NCI-H128 (cell line): ENCODE measurements around the gene PPP1R12B.
"Not testable (repeated sequence)": the region's sequence is repeated elsewhere in the genome, so short reads cannot be mapped to it uniquely, and the experiment has no call there.

ENCODE experiments used
- DNase-seq: peaks from one replicate; lab custom pipeline; 2025; ENCODE audit not compliant: unreplicated experiment; lab: John Stamatoyannopoulos, UW

Gene PPP1R12B

DNA sequence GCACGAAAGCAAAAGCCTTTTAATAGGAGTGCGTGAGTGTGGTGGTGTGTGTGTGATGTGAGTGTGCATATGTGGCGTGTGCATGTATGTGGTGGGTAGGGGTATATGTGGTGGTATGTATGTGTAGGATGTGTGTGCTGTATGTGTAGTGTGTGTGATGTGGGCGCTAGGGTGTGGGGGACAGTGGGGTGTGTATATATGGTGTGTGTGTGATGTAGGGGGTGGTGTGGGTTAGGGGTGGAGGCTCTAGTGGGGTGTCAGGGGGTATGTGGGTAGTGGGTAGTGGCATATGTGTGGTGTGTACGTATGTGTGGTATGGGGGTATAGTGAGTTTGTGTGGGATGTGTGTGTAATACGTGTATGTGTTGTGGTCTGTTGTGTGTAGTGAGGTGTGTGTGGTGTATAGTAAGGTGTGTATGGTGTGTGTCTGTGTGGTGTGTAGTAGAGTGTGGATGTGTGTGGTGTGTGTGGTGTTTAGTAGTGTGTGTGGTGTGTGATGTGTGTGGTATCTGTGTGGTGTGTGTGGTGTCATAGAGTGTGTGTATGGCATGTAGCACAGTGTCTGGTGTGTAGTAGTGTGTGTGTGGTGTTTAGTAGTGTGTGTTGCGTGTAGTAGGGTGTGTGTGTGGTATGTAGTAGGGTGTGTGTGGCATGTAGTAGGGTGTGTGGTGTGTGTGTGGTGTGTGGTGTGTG, 275.7 kb downstream of the PPP1R12B start:
- no peak for DNase-seq

DNA sequence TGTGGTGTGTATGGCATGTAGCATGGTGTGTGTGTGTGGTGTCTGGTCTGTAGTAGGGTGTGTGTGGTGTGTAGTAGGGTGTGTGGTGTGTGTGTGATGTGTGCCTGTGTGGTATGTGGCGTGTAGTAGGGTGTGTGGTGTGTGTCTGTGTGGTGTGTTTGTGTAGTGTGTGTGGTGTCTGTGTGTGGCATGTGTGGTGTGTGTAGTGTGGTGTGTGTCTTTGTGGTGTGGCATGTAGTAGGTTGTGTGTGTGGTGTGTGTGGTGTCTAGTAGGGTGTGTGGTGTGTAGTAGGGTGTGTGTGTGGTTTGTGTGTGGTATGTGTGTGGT, 276.2 kb downstream of the PPP1R12B start:
- no peak for DNase-seq

DNA sequence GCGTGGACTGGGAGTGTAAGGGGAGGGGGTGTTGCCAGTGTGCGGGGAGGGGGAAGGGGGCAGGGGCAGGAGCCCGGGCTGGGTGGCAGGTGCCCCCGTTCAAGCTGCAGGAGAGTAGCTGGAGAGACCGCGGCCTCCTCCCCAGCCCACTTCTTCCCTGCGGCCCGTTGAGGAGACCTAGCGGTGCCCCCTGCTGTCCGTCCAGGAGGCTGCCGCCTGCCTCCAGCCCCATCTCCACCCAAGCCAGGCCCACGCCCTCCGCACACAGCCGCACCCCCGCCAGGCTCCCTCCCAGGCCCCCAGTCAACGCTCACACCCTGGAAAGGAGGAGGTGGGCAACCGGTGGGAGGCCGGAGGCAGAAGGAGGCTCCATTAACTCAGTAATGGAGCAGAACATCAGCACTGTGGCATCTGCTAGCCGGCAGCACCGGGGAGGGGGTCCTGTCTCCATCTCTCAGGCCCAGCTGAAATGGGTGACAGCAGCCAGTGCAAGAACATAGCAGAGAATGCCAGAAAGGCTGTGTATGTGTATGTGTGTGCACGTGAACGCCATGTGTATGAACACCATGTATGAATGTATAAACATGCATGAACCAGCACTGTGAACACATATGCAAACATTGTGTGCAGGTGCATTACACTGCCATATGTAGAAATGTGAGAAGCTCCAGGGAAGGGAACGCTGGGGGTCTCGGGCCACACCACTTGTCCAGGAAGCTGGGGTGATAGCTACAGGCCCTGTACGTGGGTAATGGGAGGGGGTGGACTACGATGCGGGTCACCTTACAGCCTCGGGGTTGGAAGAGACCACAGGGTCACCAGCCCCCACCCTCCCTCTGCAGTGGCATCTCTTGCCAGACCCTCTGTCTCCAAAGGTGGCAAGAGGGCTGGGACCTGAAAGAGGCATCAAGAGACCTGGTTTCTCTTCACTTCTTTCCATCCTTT, 277.2 kb downstream of the PPP1R12B start:
- no peak for DNase-seq

DNA sequence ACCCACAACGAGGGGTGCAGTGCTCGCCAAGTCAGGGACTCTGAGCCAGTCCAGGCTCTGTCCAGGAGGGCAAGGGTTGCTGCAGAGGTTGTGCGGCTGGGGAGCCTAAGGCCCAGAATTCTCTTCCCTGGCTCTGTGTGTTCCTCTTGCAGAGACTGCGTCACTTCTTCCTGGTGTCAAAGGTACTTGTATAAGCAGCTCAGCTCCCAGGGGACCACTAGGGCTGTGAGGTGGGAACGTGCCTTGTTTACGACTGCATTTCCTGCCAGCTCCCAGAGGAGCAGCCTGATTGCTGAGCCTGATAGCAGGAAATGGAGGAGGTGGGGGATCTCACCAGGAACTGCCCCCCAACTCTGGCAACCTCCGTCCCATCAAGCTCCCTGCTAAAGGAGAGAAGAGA, 278.5 kb downstream of the PPP1R12B start:
- DNase-seq, result not testable (repeated sequence)

DNA sequence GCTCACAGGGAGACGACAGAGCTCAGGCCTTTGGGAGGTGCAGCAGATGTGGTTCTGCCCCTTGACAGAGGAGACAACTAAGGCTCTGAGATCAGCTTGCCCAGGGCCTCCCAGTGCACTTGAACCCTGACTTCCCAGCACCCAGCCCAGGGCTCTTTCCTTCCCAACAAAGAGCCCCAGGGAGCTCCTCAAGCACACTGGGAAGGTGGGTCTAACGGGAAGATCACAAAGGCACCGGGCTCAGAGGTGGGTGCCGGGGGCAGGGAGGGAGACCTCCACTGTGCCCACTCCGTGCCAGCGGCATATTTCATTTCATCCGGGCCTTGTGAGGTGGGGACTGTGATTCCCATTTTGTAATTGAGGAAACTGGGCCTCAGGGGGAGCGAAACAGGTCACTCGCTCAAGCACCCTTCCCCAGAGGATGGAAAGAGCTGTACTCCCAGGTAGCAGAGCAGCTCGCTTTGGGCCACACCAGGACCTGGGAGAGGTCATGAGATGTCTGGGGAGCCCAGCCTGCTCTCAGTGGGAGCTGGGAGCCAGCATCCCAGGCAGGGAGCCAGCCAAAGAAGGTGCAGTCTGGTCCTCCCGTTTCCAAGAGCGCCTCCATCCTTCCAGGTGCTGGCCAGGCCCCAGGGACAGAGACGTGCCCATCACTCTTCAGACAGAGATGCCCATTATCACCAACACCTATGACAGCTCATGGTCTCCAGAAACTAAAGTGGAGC, 279.5 kb downstream of the PPP1R12B start:
- no peak for DNase-seq

DNA sequence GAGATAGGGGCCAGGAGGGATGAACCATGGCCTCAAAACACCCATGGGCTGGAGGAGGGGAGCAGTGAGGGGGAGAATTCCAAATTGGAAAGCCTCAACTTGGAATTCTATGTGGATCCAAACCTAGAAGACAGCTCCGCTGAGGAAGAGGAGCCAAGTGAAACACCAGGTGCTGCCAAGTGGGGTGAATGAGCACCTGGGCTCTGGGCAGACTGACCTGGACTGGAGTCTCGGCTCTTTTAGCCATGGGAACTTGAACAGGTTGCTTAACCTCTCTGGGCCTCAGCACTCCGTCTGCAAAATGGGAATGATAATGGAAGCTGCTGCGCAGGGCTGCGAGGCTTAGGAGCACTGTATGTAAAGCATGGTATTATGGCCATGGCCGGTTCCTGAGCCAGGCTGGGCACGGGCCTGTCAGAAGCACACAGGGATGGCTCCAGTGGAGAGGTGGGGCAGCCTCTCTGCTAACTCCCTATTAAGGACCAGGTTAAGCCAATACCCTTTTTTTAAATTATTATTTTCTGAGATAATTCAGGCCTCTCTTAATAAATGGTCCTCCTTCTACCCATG, 280.2 kb downstream of the PPP1R12B start:
- DNase-seq, result no peak

DNA sequence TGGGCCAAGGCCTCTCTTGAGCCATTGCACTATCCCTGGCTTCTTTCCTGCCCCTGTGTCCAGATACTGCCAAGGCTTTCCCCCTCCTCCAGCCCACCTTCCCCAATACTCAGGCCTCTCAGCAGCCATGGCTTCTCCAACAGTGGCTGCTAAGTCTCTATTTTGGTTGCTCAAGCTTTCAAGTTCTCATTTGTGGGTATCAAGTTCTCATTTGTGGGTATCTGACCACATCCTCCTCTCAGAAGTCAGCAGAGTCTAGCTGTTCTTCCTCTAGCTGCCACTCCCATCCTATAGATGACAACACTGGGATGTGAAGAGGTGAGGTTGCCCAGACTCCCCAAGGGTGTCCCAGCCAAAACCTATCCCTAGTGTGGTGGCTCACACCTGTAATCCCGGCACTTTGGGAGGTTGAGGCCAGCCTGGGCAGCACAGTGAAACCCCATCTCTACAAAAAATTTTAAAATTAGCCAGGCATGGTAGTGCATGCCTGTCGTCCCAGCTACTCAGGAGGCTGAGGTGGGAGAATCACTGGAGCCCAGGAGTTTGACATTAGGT, 280.8 kb downstream of the PPP1R12B start:
- not testable (repeated sequence) for DNase-seq

DNA sequence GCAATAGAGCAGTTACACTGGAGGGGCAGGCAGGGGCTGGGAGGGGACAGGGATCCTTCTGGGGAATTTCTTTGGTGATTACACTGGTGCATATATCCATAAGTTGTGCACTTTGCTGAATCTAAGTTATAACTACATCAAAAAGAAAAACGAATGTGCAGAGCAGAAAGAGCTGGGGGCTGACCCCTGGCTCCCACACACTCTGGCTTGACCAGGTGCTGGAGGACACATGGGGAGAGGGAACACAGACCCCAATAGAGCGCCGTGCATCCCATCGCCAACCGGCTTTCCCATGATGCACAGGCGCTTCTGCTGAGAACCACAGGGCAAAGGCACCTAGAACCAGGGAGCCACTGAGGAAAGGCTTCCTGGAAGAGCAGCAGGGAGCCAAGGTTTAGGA, 281.6 kb downstream of the PPP1R12B start:
- not testable (repeated sequence) for DNase-seq

DNA sequence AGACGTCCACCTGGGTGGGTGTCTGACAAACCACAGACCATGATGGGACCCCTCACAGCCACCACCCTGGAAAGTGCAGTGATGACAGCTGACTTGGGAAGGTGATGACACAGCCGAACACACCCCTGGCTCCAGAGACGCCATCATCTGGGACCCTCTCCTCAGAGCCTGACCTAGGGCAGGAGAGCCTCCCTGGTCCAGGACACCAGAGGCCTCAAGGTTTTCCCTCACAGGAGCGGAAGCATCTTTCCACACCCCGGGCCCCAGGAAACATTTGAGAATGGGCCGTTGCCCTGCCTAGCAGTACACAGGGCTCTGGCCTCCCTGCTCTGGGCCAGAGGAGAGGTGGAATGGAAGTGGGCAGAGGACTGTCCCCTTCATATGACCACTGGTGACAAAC, 282.0 kb downstream of the PPP1R12B start:
- DNase-seq, result no peak

DNA sequence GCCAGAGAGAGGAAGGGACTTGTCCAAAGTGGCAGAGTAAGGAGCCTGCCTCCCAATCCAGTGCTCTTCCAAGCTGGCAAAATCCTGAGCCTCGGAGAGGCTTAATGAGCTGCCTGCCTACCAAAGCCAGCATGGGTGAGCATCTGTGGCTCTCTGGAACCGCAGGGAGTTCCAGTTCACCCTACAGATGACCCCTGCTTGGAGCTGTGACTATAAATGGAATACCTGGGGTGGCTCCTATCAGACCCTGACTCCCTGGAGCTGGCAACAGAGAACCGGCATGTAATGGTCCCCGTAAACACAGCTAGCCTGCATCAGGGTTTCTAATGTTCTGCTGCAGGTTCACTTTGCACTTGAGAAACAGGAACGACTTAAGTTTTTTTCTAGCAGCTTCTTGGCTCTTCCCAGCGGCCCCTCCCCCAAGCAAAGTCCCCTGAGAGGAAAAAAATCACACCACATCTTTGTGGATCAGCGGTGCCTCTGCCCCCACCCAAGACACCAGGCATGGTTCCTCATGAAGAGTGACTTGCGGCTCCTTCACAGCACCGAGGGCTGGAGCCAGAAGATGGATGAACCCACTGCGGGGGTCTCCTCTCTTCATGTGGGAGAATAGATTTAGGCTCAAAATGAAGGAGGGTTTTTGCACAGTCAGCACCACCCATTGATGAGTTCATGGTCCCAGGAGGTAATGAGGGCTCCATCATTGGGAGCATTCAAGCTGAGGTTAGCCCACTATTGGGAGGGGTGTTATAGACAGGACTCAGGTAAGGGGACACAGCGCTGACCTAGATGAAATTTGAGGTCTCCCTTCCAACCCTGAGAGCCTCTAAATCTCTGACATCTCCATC, 282.8 kb downstream of the PPP1R12B start:
- no peak for DNase-seq

DNA sequence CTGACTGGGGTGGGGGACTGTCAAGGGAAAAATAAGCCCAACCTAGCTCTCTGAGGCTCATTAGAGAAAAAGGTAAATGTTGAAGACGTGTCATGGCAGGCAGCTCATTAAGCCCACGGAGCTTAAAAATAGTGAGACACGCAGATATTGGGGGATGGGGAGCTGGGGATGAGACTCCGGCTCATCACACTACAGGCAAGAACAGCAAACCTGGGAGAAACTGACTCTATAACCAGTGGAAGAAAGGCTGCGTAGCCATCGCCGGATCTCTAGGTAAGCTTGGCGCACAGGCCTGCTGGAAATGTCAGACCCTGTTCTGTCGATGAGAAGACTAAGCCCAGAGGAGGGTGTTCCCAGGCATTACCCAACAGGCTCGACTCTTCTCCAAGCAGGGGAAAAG, 283.7 kb downstream of the PPP1R12B start:
- no peak for DNase-seq

DNA sequence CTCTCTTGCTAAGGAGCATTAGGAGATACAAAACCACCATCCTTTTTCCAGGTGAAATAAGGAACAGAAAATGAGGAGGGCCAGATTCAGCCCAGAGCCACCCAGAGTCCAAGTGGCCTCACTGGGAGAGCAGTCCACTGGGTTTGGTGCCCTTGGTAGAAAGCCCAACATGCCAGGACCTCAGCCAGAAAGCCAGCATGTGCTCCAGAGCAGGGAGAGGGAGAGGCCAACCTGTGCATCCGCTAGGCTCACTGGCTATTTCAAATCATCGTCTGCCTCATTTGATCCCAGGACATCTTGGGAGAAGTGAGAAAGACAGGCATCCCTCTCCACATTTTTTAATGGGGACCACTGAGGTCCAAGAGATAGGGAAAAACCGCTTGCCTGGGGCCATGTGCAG, 287.7 kb downstream of the PPP1R12B start:
- DNase-seq, result not testable (repeated sequence)

DNA sequence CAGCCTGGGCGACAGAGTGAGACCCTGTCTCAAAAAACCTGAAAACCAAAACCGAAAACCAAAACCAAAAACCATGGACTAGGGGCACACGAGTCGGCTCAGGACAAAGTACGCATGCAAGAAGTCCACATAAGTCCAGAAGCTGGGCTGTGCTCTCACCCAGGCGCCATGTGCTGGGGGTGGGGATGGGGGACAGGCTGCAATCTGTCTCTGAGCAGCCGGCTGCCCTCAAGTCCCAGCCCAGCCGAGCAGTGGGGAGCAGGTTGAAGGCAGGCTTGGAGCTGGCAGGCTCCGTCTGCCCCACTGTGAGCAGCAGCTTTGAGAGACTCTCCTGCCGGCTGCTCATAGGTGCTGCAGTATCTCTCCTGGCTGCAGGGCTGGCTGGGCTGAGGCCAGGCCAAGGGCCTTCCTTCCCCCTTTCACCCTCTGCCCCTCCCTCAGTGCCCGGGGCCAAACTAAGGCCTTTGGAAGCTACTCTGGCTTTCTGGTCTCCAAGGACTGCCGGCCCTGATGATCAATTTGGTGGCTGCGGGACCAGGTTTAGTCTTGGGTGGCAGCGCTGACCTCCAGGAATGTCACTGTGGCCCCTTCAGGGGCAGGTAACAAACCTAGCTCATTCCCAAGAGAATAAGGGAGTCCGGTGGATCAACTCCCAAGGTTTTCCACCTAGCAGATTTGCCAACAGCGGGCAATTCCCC, 289.0 kb downstream of the PPP1R12B start:
- not testable (repeated sequence) for DNase-seq

DNA sequence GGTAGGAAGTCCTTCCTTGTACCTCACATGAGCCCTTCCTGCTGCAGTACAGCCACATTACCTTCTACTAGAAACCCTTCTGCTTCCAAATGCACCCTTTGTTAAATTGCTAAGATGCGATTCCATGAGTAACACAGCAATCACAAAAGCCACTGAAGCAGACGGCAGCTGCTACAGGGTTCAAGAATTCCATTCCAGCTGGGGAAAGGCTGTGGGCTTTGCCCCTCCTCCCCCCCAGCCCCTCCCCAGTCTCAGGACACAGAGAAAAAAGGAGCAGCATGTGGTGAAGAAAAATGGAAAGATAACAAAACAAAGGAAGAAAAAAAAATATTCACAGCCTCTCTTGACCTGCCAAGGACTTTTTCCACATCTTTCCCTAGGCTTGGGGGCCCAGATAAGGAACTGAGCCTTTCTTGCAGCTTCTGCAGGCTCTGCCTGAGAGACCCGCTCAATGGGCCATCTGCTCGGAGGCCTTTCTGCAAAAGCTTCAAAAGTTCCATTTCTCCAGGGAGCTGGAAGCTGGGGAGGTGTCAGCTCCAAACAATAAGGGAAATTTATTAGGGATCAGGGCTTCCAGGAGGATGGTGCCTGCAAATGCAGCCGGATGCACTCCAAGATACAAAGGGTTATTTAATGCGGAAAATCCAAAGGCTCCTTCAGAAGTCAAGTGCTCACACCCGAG, 289.7 kb downstream of the PPP1R12B start:
- DNase-seq, result no peak

DNA sequence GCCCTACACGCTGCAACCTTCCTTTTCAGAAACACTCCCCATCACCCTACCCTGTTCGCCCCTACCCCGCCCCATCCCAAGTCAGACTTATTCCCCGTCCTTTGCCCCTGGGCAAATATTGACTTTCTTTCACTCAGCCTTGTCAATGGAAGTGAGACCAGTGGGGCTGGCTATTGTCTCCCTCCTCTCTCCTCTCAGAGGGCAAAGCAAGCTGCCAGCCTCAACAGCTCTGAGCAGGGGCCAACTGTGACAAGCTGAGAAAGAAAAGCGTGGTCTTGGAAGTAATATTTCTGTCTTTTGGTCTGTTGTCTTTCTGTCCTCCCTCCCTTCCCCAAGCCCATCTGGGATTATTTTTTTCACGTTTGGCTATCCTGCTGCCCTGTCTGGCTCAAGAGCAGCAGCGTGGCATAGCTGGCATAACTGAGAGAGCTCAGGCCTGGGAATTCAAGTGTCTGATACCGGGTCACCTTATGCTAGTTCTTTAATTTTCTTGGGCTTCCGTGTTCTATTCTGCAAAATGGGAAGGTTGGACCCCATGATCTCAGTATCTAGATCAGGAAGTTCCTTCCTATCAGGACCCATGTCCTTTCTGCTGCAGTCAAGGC, 290.3 kb downstream of the PPP1R12B start:
- DNase-seq, result not testable (repeated sequence)

DNA sequence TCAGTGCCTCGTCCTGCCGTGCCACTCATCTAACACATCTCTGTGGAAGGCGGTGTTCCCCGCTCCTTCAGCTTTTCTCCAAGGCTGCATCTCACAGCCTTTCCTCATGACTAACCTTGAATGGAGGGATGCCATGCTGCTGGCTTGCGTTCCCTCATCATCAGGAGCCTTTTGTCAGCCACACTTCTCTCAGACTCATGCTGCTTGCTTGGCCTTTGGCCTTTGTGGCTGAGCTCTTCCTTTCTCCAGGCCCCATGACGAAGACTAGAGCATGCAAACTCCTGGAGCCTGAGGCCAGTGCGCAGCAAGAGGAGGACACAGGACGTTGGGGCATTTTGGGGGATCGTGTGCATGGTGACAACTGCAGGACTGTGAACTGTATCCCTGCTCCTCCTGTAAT, 291.0 kb downstream of the PPP1R12B start:
- no peak for DNase-seq

DNA sequence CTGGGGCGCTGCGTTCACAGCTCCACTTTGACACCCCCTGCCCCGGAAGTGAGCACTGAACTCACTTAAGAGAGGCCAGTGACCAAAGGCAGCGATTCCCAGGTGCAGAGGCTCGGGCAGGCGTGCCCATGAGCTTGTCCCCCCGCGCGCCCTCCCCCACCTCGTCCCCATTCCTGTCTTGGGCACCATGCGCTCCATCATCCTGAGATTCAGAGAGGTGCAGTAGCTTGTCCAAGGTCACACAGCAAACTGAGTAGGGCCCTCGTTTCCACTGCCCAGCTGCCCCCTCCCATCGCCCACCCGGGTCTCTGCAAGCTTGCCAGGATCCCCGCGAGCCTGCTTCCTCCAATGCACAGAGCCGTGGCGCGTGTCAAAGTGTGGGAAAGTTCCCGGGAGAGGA, 293.7 kb downstream of the PPP1R12B start:
- no peak for DNase-seq
